NK-92 (cell line): Measurements from ENCODE around the gene FAHD2B.
"Not testable (repeated sequence)": the region's sequence is repeated elsewhere in the genome, so short reads cannot be mapped to it uniquely, and the experiment has no call there.

Experiments used
- DNase-seq: peaks from one replicate; lab custom pipeline; 2025; ENCODE audit not compliant: unreplicated experiment; lab: John Stamatoyannopoulos, UW

Gene FAHD2B, protein sequence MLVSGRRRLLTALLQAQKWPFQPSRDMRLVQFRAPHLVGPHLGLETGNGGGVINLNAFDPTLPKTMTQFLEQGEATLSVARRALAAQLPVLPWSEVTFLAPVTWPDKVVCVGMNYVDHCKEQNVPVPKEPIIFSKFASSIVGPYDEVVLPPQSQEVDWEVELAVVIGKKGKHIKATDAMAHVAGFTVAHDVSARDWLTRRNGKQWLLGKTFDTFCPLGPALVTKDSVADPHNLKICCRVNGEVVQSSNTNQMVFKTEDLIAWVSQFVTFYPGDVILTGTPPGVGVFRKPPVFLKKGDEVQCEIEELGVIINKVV

DNA sequence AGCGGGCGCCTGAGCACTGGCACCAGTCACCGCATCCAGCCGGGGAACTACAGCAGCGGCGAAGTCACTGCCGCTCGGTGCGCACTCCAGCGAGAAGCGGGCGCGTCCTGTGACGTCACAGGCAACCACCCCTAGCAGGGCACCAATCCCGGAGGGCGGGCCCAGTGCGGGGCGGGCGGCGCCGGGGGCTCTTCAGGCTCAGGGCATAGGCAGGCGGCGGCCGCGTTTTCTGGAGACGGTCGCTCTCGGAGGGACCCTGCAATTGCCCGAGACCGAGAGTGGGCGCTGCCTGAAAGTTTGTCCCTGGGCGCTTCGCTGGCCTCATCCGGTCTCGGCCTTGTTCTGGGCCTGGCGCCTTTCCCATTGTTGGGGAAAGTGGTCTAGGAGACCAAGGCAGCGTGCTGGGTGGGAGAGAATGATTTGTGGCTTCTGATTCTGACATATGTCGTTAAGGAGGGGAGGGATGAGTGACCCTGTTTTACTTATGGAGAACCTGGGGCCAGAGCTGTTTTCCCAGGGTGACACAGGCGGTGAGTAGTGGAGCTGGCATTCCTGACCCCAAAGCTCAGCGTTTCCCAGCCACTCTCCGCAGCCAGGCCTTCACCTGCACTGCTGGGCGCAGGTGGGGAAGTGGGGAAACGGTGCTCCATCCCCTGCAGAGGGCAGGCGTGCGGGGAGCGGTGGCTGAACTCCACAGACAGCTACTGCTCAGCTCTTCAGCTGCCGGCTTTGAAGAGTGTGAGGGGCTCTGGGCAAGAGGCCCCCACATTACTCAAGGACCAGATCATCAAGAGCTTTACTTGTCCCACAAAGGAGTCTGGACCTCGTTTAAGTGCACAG is at the start of gene FAHD2B:
FAHD2B (minus strand) TSS at position 111 of the 840 bp plus-strand sequence. CDS start 3,176 bp downstream, outside the sequence.
- peak; percentile 3 for DNase-seq

DNA sequence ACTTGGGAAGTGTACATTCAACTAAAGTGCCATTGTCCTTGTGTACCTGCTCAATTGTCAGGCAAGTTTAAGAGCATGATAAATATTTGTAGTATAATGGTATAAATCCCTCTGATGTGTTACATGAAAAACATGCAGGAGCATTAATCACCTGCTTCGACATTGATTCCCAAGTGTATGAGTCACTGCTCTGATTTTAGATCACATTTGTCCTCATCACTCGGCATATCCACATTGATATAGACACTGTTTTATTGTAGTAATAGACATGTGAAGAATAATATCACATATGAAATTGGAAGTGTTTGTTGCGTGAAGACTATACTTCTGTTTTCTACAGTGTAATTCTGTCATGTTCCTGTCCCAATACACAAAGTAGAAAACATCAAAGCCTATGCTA is 49.3 kb upstream of the FAHD2B start:
- not testable (repeated sequence) for DNase-seq

DNA sequence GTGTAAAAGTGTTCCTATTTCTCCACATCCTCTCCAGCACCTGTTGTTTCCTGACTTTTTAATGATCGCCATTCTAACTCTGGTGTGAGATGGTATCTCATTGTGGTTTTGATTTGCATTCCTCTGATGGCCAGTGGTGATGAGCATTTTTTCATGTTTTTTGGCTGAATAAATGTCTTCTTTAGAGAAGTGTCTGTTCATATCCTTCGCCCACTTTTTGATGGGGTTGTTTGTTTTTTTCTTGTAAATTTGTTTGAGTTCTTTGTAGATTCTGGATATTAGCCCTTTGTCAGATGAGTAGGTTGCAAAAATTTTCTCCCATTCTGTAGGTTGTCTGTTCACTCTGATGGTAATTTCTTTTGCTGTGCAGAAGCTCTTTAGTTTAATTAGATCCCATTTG is 34.4 kb upstream of the FAHD2B start:
- DNase-seq = not testable (repeated sequence)

DNA sequence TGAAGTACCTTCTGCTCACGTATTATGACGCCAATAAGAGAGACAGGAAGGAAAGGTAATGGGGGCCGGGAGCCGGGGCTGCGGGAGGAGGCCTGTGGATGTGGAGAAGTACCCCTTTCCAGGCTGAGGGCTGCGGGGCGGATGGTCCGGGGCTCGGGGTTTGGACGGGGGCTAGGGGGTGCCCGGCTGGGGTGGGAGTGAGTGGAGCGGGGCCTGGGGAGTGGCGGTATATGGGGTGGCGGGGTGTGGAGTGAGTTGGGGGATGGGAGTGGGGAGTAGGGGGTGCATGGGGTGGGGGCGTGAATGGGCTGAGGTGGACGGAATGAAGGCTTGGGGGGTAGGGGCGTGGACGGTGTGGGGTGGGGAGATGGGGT is 19.2 kb upstream of the FAHD2B start:
- not testable (repeated sequence) for DNase-seq

DNA sequence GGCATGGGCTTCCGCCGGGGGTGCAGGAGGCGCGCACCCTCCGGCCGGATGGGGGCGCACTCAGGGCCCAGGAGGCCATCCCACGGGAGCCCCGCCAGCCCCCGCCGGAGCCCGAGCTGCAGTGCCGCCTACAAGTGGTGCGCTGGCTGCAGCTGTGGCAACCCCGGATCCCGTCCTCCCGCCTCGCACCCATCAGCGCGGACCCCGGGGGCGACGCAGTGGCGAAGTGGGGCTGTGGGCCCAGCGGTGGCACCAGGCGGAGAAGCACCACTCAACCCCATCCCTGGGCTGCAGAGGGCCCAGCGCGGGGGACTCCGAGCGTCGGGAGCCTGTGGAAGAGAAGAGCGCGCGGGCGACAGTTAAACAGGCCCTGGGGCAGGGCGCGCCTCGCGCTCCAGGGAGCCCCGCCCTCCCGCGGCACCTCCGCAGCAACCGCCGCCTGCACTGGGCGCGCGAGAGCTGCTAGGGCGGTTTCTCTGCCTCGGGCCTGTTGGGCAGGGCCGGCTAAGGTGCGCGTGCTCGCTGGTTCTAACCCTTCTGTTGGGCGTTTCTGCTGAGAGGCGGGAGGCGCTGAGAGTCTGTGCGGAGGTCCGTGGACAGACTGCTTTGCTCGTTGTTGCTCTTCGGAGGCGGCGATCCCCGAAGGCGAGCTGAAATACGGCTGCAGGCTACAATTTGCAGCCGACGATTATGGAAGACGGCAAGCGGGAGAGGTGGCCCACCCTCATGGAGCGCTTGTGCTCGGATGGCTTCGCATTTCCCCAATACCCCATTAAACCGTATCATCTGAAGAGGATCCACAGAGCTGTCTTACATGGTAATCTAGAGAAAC is 18.6 kb upstream of the FAHD2B start, which contains the start of gene ANKRD36:
ANKRD36 (plus strand) TSS at position 104 of the 832 bp plus-strand sequence; CDS start at position 691, 587 bp downstream.
- not testable (repeated sequence) for DNase-seq

DNA sequence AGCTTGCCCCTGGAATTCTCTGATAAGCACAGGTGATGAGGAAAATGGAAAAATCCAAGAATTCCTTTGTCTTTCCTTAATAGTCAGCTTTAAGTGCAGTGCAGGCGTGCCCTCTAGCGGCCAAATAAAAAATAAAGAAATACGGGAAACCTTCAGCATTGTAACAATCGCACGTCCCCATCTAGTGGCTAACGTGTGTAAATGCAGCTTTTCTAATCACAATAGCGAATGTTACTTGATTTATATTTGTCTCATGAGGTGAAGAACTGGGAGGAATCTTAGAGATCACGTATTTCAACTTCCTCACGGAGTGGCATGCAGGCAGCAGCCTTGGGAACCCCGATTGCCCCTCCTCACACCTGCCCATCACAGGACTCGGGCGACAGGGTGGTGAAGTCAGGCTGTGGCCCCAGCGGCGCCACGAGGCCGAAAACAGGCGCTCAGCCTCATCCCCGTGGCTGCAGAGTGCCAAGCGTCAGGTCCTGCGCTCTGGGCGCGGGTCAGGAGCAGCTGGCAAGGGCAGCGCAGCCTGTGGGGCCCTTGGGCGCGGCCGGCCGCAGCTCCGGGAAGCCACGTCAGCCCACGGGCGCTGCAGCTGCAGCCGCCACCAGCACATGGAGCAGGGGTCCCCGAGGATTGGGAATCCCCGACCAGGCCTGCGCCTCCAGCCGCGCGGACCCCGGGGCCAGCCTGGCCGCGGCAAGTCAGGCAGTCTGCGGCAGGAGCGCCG is 17.8 kb upstream of the FAHD2B start:
- not testable (repeated sequence) for DNase-seq

DNA sequence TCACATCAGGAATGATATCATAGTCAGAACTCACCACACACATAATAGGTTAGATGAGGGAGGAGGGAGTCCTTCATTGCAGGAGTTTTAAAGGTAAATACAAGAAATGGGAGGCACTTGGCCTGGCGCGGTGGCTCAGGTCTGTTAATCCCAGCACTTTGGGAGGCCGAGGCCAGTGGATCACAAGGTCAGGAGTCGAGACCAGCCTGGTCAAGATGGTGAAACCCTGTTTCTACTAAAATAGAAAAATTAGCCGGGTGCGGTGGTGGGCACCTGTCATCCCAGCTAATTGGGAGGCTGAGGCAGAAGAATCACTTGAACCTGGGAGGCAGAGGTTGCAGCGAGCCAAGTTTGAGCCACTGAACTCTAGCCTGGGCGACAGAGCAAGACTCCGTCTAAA is 16.6 kb upstream of the FAHD2B start:
- DNase-seq = not testable (repeated sequence)

DNA sequence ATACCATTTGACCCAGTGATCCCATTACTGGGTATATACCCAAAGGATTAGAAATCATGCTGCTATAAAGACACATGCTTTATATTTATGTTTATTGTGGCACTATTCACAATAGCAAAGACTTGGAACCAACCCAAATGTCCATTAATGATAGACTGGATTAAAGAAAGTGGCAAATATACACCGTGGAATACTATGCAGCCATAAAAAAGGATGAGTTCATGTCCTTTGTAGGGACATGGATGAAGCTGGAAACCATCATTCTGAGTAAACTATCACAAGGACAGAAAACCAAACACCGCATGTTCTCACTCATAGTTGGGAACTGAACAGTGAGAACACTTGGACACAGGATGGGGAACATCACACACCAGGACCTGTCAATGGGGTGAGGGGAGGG is 12.2 kb upstream of the FAHD2B start:
- not testable (repeated sequence) for DNase-seq

DNA sequence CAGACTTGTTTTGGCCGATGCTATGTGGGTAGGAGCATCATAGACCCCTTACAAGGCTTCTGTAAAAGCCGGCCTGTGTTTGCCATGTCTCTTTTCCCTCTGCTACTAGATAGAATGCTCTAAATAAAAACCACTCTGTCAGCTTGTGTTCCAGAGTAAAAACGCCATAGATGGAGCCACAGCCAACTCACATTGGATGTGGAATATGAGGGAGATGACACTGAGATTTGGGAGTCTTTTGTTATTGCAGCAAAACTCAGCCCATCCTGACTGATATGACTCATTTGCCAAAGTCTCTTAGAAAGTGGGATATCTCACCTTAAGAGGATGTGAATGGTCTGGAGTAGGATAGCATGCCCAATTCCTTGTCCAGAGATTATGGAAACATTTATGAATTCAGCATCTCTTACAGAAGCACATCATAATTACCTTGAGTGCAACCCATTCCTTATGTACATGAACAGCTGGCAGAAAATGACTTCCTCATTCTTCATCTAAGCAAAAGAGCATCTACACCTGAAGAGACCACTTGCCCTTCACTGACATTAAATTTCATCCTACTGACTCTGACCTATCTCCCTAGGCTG is 4.2 kb upstream of the FAHD2B start:
- not testable (repeated sequence) for DNase-seq

DNA sequence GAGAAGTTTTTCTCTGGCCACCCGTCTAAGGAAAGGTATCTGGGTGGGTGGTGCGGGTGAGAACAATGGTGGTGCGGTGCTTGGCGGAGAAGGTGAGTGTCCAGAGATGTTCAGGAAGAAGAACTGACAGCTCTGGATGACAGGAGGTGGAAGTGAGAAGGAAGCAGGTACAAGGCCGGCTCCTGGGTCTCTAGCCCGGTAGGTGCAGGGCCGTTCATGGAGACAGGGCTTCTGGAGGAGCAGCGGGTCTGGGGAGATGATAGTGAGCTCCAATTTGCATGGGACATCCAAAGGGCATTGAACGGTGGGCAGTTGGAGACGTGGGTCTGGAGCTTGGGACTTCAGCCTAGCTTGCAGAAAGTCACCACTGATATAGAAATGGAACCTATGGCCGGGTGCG is 979 bp upstream of the FAHD2B start:
- no peak for DNase-seq

DNA sequence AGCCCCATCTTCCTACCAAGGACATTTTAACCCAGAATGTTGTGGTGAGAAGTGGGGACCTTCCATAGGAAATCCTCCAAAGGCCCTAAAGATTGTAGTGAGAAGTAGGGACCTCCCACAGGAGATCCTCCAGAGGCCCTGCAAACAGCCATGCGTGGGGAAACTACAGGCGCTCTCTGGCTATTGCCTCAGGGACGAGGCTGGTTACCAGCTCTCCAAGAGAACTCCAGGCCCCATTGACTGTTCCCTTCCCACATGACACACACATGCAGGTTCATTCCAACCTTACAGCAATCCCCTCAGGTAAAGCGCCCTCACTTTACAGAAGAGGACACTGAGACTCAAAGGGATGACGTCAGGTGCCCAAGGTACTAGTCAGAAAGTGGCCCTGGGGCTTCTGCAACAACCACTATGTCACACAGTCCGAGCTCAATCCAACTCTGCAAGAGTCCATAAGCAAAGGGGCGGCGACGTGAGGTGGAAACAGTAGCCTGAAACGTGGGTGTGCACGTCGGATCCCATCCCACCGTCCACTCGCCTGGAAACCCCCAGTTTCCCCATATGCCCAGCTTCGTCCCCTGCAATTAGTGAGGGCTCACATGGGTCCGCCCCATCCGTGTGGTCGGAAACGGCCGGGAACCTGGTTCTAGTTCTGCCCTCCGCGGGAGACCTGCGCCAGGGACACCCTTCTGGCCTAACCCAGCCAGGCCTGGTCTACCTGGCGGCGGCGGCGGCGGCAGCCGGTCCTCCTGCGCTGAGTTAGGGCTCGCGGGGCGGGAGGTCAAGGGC is 505 bp downstream of the FAHD2B start:
- not testable (repeated sequence) for DNase-seq

DNA sequence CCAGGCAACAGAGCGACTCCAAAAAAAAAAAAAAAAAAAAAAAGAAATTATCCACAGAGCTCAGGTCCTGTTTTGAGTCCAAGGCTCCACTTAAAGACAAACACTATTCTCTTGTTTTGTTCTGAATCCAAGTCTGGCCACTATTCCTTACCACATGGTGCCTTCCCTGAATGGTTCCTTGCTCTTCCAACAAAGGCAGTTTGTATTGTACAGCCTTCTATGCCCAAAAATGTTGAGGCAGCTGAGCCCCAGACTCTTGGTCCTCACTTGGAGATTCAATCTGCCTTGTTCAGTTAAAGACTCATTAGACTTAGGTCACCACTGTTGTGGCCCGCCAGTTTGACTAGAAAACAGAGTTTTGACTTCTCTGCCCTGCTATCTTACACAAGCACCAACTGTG is 1.7 kb downstream of the FAHD2B start:
- not testable (repeated sequence) for DNase-seq

DNA sequence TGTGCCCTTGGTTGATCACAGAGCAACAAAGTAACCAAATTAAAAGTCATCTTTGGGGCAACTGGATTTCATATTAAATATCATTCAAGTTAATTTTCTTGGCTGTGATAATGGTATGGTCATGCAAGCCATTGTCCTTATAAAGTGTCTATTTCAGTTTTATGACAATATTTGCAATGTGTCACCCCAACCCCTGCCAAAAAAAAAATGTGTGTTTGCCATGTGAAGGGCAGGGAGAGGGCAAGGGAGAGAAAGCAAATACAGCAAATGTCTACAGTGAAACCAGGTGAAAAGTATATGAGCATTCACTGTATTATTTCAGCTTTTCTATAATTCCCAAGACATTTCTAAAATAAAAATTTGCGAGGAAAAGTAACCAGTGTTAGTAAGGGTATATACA is 6.0 kb downstream of the FAHD2B start:
- not testable (repeated sequence) for DNase-seq

DNA sequence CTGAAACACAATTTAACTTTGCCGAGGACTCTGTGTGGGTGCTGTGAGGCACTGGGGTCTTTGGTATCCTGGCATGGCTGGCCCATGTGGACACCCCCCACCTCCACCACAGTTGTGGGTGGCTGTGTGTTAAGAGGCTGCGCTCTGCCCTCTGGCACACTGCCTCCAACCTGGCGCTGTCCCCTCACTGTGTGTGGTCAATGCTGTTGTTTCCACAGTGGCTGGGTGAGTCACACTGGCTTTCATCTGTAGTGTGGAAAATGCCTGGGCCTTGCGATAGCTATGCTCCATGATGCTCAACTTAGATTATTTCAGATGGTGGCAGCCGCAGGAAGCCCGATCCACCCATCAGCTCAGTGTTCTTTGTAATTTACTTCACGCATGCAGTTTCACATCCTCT is 9.6 kb downstream of the FAHD2B start:
- DNase-seq = not testable (repeated sequence)

DNA sequence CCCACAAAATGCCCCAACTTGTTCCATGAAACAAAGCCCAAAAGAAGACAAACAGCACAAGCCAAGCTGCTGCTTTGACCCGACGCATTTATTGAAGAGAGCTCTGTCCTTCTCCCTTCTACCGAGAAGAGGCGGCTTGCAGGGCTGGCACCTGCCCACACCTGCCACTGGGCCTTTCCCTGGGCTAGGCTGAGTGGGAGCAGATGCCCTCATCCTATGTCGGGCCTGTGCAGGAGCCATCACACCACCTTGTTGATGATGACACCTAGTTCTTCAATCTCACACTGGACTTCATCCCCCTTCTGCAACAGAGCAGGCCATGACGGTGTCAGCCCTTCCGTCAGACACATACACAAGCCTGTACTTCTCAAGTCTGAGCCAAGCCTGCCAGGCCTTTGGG is 11.2 kb downstream of the FAHD2B start:
- not testable (repeated sequence) for DNase-seq

DNA sequence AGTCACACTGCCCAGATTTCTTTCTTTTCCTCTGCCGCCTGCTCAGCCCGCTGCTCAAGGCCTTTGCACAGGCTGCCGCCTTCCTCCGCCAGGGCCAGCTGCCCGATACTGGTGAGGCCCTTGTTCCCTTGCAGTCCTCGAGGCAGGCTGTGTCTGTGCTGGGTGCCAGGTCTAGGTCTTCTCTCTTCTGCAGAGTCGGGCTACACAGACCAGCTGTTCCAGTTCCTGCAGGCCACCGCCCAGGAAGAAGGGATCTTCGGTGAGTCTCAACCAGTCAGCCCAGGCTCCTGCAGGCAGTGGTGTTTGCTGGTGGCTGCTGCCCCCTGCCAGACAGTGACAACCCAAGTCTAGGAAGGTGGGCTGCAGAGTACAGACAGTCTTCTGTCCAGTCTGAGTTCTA is 12.5 kb downstream of the FAHD2B start:
- not testable (repeated sequence) for DNase-seq

DNA sequence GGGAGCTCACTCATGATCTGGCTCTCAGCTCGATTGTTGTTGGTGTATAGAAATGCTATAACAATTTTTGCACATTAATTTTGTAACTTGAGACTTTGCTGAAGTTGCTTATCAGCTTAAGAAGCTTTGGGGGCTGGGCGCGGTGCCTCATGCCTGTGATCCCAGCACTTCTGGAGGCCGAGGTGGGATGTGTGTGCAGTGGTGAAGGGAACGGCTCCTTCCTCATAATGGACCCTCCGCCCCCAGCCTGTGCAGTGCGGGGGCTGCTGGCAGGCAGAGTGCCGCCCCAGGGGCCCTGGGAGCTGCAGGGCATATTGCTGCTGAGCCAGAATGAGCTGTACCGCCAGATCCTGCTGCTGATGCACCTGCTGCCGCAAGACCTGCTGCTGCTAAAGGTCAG is 13.8 kb downstream of the FAHD2B start:
- not testable (repeated sequence) for DNase-seq

DNA sequence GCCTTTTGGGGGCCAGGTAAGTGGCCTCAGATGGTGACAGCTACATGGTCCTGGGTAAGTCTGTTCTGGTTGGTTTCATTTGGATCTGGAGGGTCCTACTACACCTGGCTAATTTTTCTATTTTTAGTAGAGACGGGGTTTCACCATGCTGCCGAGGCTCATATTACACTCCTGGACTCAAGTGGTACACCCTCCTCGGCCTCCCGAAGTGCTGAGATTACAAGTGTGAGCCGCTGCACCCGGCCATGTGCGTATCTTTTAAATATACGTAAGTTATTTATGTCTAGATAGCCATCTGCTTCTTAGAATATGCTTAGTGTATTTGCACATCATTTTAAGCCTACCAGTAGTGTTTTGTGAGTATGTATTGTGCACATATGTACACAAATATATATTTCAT is 17.5 kb downstream of the FAHD2B start:
- not testable (repeated sequence) for DNase-seq

DNA sequence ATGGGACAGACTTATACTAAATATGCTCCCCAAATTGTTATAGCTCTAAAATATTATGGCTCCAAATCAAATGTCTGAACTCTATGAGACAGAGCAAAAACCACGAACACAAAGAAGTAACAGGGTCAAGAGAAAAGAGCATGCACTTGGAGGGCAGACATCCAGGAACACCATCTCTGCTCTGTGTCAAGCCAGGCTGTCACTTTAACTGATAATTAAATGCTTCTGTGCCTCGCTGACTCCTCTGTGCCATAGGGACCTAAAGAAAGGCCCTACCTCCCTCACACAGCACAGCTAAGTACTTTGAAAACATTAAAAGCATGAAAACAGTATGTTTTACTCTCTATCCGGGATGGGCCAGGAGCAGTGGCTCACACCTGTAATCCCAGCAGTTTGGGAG is 23.8 kb downstream of the FAHD2B start:
- not testable (repeated sequence) for DNase-seq
